ENCODE data around the gene NREP.

The NREP gene

GRCh38 chr5:111691508-111691907 is 65.5 kb downstream of the NREP start:
- no peak for DNase-seq

GRCh38 chr5:111689357-111689935 is 67.5 kb downstream of the NREP start:
- DNase-seq, result no peak

GRCh38 chr5:111685969-111686368 is 71.0 kb downstream of the NREP start:
- no peak for DNase-seq

- DNase-seq, result no peak
Observed at GRCh38 chr5:111682641-111683040, 74.4 kb downstream of the NREP start.

- DNase-seq, result no peak
Observed at GRCh38 chr5:111682121-111682520, 74.9 kb downstream of the NREP start.

GRCh38 chr5:111681414-111682120 is 75.4 kb downstream of the NREP start:
- no peak for DNase-seq

- DNase-seq, result no peak
Observed at GRCh38 chr5:111680737-111681413, 76.1 kb downstream of the NREP start.

- DNase-seq, result no peak
Observed at GRCh38 chr5:111679611-111680010, 77.4 kb downstream of the NREP start.
